Measurements from ENCODE around the gene ARTN.

ARTN gene

DNA sequence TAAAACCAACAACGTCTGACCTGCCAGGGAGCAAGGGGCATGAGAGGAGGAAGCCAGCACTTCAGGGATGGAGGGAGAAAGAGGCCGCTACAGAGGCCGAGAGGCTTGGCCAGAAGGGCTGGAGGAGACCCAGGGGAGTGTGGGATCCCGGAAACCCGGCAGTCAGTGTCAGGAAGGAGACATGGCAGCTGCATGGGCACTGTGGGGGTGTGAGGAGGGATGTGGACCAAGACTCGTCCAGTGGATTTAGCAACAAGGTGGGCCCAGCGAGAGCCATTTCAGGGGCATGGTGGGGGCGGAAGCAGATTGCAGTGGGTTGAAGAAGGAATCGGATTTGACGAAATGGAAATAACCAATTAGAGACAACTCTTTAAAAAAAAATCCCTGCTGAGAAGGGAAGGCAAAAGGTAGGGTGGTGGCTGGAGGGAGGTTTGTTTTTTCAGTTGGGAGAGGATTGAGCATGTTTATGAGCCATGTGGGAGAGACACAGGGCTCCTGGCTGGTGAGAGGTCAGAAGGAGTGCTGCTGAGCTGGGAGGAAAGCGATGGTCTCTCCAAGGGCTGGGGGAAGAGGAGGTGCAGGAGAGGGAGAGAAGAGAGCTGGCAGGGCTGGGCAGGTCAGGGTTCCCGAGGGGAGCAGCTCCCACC lies 49.8 kb downstream of the ARTN start:
- no peak for TF ChIP-seq CTCF (IDR thresholded peaks at IDR 0.05; ENCODE audit: insufficient read depth, low read depth, low read length, missing control alignments)
- DNase-seq (ENCODE audit: low read depth) = no peak
- no peak overlapping the region for H3K4me3 ChIP-seq (ENCODE audit: low read length)

GRCh38 chr1:43984855-43985254 lies 51.3 kb downstream of the ARTN start:
- no peak for DNase-seq (ENCODE audit: low read depth)
- no peak overlapping the region for H3K4me3 ChIP-seq (ENCODE audit: low read length)
- TF ChIP-seq CTCF (IDR thresholded peaks at IDR 0.05; ENCODE audit: insufficient read depth, low read depth, low read length, missing control alignments) = no peak

- no peak overlapping the region for H3K4me3 ChIP-seq (ENCODE audit: low read length)
- peak; percentile 52 for DNase-seq (ENCODE audit: low read depth)
- TF ChIP-seq CTCF (IDR thresholded peaks at IDR 0.05; ENCODE audit: insufficient read depth, low read depth, low read length, missing control alignments) = no peak
Measured at GRCh38 chr1:43985984-43986595, 52.5 kb downstream of the ARTN start.

GRCh38 chr1:43986712-43987111 lies 53.1 kb downstream of the ARTN start:
- no peak overlapping the region for H3K4me3 ChIP-seq (ENCODE audit: low read length)
- TF ChIP-seq CTCF (IDR thresholded peaks at IDR 0.05; ENCODE audit: insufficient read depth, low read depth, low read length, missing control alignments) = peak; percentile 29
- no peak for DNase-seq (ENCODE audit: low read depth)
